IPS-15b (cell line): Measurements from ENCODE around the gene PTER.

Experiments
- H3K27me3 ChIP-seq: one replicate; pipeline ENCODE4 v1.6.1; 2013; ENCODE audit warnings: low read length; ENCODE audit not compliant: control insufficient read depth, insufficient read depth
- H3K36me3 ChIP-seq: one replicate; pipeline ENCODE4 v1.6.1; 2013; ENCODE audit warnings: low read length; ENCODE audit not compliant: control insufficient read depth, insufficient read depth
- H3K4me1 ChIP-seq: one replicate; pipeline ENCODE4 v1.6.1; 2013; ENCODE audit warnings: mild to moderate bottlenecking, low read length; ENCODE audit not compliant: control insufficient read depth, insufficient read depth
- H3K4me3 ChIP-seq: one replicate; pipeline ENCODE4 v1.5.1; 2013; ENCODE audit warnings: low read depth, low read length
- H3K9ac ChIP-seq: one replicate; pipeline ENCODE4 v1.6.1; 2013; ENCODE audit warnings: low read depth, mild to moderate bottlenecking, low read length
- H3K9me3 ChIP-seq: one replicate; pipeline ENCODE4 v1.6.1; 2013; ENCODE audit warnings: mild to moderate bottlenecking, low read length; ENCODE audit not compliant: control insufficient read depth, insufficient read depth

PTER gene

DNA sequence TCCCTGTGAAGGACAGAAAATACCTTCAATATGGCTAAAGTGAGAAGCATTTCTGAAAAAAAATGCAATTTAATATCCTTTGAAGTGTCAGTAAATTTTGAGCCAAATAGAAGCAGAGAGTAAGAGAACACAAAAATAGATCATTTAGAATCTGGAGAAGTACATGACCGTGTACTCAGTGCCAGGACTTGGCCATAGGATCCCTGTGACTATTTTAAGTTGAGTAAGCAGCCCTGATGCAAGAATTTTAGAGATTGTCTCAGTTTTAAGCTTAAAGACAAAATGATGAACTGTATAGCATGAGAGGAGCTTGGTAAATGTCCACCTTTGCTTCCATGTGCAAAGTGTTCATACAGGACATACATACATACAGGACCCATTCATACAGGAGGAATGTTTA is 2.5 kb downstream of the PTER start:
- Histone ChIP-seq H3K9ac (no peak overlapping the region), H3K4me3 (no peak overlapping the region), H3K36me3 (no peaks in the 10 kb centered on the region), H3K27me3 (peaks cover 12% of the 10 kb centered on the region), H3K9me3 (no peaks in the 10 kb centered on the region), H3K4me1 (peaks cover 5% of the 10 kb centered on the region)

DNA sequence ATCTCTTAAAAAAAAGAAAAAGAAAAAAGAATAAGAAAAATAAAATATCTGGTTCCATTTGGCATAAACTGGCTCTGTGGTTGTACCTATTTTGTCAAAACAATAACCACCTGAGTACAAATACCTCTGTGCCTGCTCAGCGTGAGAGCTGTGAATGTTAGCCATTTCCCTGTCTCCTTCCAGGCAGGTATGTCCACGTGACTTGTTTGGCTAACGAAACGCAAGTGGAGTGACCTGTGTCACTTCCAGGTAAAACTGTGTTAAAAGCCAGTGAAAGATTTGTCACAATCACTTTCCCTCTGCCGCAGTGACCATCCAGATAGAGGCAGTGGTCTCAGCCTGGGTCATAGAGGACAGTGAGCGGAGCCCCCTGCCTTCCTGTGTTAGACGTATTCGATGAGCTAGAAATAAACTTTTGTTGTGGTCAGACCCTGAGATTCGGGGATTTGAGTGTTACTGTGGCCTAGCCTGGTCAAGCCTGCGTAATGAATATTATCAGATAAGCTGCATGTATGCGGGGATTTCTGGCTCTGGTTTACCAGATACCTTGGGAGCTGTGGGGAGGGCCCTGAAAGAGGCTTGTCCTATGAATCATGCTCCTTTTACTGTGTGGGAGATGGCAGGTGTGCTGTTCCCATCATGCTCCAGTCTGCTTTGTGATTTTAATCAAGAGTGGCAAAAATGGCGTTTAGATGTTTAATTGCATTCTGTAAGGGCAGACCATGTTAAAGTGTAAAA is 3.8 kb downstream of the PTER start:
- Histone ChIP-seq H3K4me3 (no peak overlapping the region), H3K36me3 (no peaks in the 10 kb centered on the region), H3K27me3 (peaks cover 10% of the 10 kb centered on the region), H3K4me1 (peaks cover 5% of the 10 kb centered on the region), H3K9ac (no peak overlapping the region), H3K9me3 (no peaks in the 10 kb centered on the region)

DNA sequence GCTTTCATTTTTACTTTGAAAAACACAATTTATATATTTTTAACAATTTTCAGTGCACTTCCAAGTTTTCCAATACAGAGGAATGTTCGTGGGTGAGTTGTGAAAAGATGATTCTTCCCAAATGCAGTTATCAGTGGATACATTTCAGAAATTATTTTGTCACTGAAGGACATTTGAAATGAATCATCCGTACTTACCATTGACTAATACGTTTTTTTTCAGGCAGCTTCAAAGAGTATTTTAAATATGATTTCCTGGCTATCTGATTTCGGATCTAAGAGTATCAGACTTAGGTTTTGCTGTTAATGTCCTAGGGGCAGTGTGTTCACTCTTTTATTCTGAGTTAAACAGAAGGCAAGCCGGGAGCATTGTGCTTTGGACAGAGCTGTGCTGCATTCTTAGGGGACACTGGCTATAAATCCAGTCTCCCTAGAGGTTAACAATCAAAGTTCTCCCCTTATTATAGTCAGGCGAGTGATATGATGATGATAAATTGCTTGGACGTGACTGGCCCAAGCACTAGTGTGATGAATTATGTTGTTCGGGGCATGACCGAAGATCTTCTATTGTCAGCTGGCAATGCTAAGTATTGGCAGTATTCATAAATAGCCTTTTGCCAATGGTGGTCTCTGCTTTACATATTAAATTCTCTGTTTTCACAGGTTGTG is 4.5 kb downstream of the PTER start:
- H3K27me3 ChIP-seq = peaks cover 2% of the 10 kb centered on the region
- peaks cover 5% of the 10 kb centered on the region for H3K4me1 ChIP-seq
- no peaks in the 10 kb centered on the region for H3K36me3 ChIP-seq
- no peak overlapping the region for H3K9ac ChIP-seq
- no peaks in the 10 kb centered on the region for H3K9me3 ChIP-seq
- H3K4me3 ChIP-seq = no peak overlapping the region

DNA sequence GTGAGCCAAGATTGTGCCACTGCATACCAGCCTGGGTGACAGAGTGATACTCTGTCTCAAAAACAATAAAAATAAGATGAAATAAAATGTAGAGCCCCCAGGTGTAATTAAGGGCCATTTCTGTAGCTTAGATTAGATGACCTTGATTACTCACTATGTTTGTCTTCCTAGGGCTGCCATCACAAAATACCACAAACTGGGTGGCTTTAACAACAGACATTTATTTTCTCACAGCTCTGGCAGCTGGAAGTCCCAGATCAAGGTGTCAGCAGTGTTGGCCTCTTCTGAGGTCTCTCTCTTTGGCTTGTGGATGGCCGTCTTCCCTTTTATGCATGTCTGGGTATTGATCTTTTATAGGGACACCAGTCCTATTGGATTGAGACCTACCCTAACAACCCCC is 6.1 kb downstream of the PTER start:
- Histone ChIP-seq H3K9ac (no peak overlapping the region), H3K9me3 (no peaks in the 10 kb centered on the region), H3K4me3 (no peak overlapping the region), H3K36me3 (no peaks in the 10 kb centered on the region), H3K4me1 (no peaks in the 10 kb centered on the region), H3K27me3 (no peaks in the 10 kb centered on the region)

DNA sequence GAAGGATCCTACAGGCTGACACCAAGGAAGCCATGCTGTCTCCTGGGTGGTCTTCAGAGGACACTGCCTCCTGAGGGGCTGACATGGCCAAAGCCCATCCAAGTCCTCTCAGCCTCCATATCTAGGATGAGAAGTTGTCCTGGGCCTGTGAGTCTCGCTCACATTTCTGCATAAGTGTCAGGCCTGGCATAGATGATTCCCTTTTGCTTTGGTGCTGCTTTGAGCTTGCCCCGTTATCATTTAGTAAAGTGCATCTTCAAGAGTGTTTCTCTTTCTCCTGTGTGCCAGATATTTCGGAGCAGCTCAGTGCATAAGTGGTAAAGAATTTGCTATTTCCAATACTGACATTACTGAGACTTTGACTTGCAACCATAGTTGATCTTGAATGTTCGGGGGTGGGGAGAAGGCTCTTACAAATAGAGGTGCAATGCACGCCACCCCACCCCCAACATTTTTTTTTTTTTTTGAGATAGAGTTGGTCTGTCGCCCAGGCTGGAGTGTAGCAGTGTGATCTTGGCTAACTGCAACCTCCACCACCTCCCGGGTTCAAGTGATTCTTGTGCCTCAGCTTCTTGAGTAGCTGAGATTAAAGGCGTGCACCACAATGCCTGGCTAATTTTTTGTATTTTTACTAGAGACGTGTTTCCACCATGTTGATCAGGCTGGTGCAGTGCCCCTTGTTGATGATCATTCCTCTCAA is 9.1 kb downstream of the PTER start:
- Histone ChIP-seq H3K27me3 (no peaks in the 10 kb centered on the region), H3K4me3 (no peak overlapping the region), H3K9ac (no peak overlapping the region), H3K36me3 (no peaks in the 10 kb centered on the region), H3K4me1 (no peaks in the 10 kb centered on the region), H3K9me3 (no peaks in the 10 kb centered on the region)

DNA sequence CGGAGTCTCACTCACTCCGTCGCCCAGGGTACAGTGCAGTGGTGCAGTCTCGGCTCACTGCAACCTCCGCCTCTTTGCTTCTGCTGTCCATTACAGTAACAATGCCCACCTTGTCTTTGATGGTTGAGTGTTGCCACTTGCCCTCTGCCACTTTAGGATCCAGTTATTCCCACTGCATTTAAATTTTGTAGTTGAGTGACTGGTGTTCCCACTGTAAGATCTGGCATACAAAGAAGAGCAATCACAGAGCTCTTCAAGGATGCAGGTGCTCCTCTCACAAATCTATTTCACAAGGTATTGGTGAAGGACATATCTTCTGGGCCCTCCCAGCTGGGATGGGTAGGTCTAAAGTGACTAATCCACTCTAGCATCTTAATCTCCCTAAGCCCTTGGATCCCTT is 12.6 kb downstream of the PTER start:
- Histone ChIP-seq H3K9ac (no peak overlapping the region), H3K9me3 (no peaks in the 10 kb centered on the region), H3K36me3 (no peaks in the 10 kb centered on the region), H3K4me1 (no peaks in the 10 kb centered on the region), H3K27me3 (no peaks in the 10 kb centered on the region), H3K4me3 (no peak overlapping the region)

DNA sequence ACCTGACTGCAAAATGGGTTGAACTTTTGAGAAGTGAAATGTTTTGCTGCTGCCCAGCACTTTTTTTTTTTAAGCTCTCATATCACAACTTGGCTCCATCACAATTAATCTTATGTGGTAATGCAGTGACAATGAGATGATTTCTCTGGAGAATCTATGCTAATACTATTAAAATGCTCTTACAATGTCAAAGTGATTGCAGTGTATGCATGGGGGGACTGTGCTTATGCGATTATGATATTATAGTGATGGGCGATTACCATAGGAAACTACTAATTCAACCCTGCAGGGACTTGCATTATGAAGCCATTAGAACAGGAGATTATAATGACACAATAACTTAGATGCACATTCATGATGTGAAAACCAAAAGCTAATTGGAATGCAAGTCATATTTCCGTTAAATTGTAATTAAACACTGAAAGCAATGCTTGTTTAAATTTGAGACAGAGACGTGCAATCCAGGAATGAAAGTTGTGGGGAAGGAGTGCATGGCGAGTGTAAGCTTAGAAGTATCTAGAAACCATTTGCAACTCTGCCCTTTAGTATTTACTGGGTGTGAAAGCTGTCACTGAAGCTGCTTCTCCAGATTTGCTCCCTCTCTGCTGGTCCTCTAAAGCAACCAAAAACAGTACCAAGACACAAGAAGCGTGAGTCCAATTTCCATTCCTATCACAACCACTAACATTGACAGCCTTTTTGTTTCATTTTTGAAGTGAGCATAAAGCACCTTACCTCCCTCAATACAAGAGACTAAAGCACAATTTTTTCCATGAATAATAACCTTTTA is 21.6 kb downstream of the PTER start:
- H3K4me1 ChIP-seq = no peaks in the 10 kb centered on the region
- no peaks in the 10 kb centered on the region for H3K9me3 ChIP-seq
- H3K4me3 ChIP-seq = no peak overlapping the region
- no peaks in the 10 kb centered on the region for H3K36me3 ChIP-seq
- no peak overlapping the region for H3K9ac ChIP-seq
- no peaks in the 10 kb centered on the region for H3K27me3 ChIP-seq

DNA sequence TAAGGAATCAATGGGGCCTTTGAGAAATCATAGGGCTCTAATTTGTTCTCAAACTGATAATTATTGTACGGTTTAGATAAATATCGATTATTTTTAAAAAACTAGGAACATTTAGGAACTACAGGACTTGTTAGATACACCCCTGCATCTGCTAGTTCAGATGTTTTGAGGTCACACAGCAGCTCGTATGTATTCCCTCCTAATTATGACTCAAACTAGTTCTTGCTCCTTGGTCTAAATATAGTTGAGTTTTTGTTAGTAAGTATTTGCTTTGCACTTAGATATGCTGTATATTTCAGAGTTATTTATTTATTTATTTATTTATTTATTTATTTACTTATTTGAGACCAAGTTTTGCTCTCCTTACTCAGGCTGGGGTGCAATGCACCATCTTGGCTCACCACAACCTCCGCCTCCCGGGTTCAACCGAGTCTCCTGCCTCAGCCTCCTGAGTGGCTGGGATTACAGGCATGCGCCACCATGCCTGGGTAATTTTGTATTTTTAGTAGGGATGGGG is 22.7 kb downstream of the PTER start:
- no peak overlapping the region for H3K4me3 ChIP-seq
- no peaks in the 10 kb centered on the region for H3K9me3 ChIP-seq
- no peaks in the 10 kb centered on the region for H3K36me3 ChIP-seq
- H3K9ac ChIP-seq = no peak overlapping the region
- no peaks in the 10 kb centered on the region for H3K4me1 ChIP-seq
- H3K27me3 ChIP-seq = no peaks in the 10 kb centered on the region

DNA sequence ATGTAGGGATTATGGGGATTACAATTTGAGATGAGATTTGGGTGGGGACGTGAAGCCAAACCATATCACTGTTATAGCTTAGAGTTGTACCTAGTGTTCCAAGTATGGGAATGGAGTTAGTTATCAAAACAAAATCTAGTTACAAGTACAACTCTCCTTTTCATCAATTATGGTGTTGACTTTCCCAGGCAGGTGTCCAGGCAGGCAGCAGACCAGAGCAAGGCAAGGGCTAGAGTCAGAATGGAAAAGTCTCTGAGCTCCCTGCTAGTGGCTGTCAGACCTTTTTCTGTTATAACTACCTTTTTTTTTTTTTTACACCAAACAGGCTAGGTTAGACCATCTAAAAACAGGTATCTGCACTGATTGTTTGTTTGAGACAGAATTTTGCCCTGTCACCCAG is 29.2 kb downstream of the PTER start:
- Histone ChIP-seq H3K4me1 (no peaks in the 10 kb centered on the region), H3K4me3 (no peak overlapping the region), H3K9me3 (no peaks in the 10 kb centered on the region), H3K9ac (no peak overlapping the region), H3K27me3 (no peaks in the 10 kb centered on the region), H3K36me3 (no peaks in the 10 kb centered on the region)

DNA sequence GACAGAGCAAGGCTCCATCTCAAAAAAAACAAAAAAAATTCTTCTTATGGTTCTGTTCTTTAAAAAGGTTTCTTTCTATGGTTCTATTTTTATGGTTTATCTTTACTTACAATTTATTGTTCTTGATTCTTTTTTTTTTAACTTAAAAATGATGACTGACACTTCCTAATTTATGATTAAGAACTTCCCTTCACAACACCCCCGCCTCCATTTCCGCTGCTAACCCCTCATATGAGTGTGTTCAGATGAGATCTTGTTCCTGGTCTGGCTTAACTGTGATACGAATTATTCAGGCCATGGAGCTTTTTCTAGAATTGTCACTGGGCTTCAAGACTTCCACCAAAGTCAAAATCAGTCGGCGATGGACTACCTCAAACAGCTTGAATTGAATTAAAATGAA is 33.9 kb downstream of the PTER start:
- no peaks in the 10 kb centered on the region for H3K9me3 ChIP-seq
- no peak overlapping the region for H3K9ac ChIP-seq
- no peaks in the 10 kb centered on the region for H3K36me3 ChIP-seq

DNA sequence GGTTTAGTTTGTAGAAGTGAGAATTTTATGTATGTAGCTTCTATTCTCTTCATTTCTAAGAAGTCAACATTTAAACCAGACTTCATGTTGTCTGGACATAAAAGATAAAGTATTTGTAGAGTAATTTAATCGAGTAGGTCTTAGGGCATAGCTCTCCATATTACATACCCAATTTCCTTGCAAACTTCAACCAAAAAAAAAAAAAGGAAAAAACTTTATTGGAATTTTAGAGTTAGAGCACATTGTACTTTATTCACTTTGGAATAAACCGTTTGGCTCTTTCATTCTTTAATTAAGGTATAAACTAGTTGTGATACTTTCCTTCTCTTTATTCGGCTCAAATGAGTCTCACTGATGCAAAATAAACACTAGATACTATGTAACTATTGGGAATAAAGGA is 36.0 kb downstream of the PTER start:
- Histone ChIP-seq H3K9me3 (no peaks in the 10 kb centered on the region), H3K9ac (no peak overlapping the region), H3K4me1 (no peaks in the 10 kb centered on the region), H3K4me3 (no peak overlapping the region), H3K27me3 (no peaks in the 10 kb centered on the region), H3K36me3 (no peaks in the 10 kb centered on the region)

More for the DNA sequence above, 33.9 kb downstream of the PTER start:
- no peaks in the 10 kb centered on the region for H3K27me3 ChIP-seq
- H3K4me1 ChIP-seq = no peaks in the 10 kb centered on the region
- H3K4me3 ChIP-seq = no peak overlapping the region
